ENCODE data around the gene SERTAD3. TPM values are rescaled to one million over a fixed set of nuclear protein-coding genes. Genes with fewer than 3 reads are reported as not detected.
A peak's percentile ranks its signal among the peaks of the same experiment; 100 is the strongest.
"Not testable (repeated sequence)": the region's sequence is repeated elsewhere in the genome, so short reads cannot be mapped to it uniquely, and the experiment has no call there.

The SERTAD3 gene
- total RNA-seq, 4 donors from 2014 or later, result 22.1 to 30.2 (median 26.4) TPM

GRCh38 chr19:40412866-40413265 is 31.3 kb downstream of the SERTAD3 start:
- no peak for TF ChIP-seq CTCF (IDR thresholded peaks at IDR 0.05)
- TF ChIP-seq POLR2AphosphoS5 (IDR thresholded peaks at IDR 0.05), result no peak
- TF ChIP-seq EP300 (IDR thresholded peaks at IDR 0.05), result no peak
- TF ChIP-seq POLR2A (IDR thresholded peaks at IDR 0.05), result no peak
- 75% methylated on average over 2 of the region's 4 CpGs; no CpG with 5 or more reads in 1 of the 2 donors for WGBS, 2 donors (ENCODE audit: low coverage in 1 of 2)
- no peaks in the 10 kb centered on the region for H3K9me3 ChIP-seq
- H3K4me1 ChIP-seq, result peaks cover 0 to 45% (median 19%) of the 10 kb centered on the region in 3 donors
- no peaks in the 10 kb centered on the region for H3K36me3 ChIP-seq
- no peaks in the 10 kb centered on the region for H3K27me3 ChIP-seq
- ATAC-seq, result no peak
- no peak overlapping the region for H3K27ac ChIP-seq
- no peak overlapping the region for H3K4me3 ChIP-seq

GRCh38 chr19:40411958-40412499 is 32.1 kb downstream of the SERTAD3 start:
- Histone ChIP-seq H3K4me3 (no peak overlapping the region), H3K9me3 (no peaks in the 10 kb centered on the region), H3K4me1 (peaks cover 0 to 37% (median 14%) of the 10 kb centered on the region in 3 donors), H3K27me3 (no peaks in the 10 kb centered on the region), H3K27ac (peak overlapping the region in 3 of 4 donors; percentile 69 to 75 (median 74)), H3K36me3 (no peaks in the 10 kb centered on the region)
- WGBS, 2 donors (ENCODE audit: low coverage in 1 of 2), result no CpG with 5 or more reads among the region's 8 CpGs
- ATAC-seq, result no peak
- no peak for TF ChIP-seq CTCF (IDR thresholded peaks at IDR 0.05)
- TF ChIP-seq POLR2AphosphoS5 (IDR thresholded peaks at IDR 0.05), result no peak
- TF ChIP-seq POLR2A (IDR thresholded peaks at IDR 0.05), result no peak
- no peak for TF ChIP-seq EP300 (IDR thresholded peaks at IDR 0.05)

- peak; percentile 86 for ATAC-seq
- Histone ChIP-seq H3K27me3 (no peaks in the 10 kb centered on the region), H3K9me3 (no peaks in the 10 kb centered on the region), H3K36me3 (no peaks in the 10 kb centered on the region), H3K4me1 (peaks cover 0 to 32% (median 13%) of the 10 kb centered on the region in 3 donors), H3K27ac (peak overlapping the region in 3 of 4 donors; percentile 69 to 75 (median 74)), H3K4me3 (no peak overlapping the region)
- 20 to 46% methylated on average over 5 to 11 of the region's 16 CpGs for WGBS, 2 donors (ENCODE audit: low coverage in 1 of 2)
- no peak for TF ChIP-seq POLR2A (IDR thresholded peaks at IDR 0.05)
- no peak for TF ChIP-seq EP300 (IDR thresholded peaks at IDR 0.05)
- TF ChIP-seq POLR2AphosphoS5 (IDR thresholded peaks at IDR 0.05), result no peak
- no peak for TF ChIP-seq CTCF (IDR thresholded peaks at IDR 0.05)
Measured at GRCh38 chr19:40411125-40411842, 32.9 kb downstream of the SERTAD3 start.

GRCh38 chr19:40410030-40410389 is 34.1 kb downstream of the SERTAD3 start:
- Histone ChIP-seq H3K27me3 (no peaks in the 10 kb centered on the region), H3K4me3 (no peak overlapping the region), H3K9me3 (no peaks in the 10 kb centered on the region), H3K27ac (peak overlapping the region in 1 of 4 donors; percentile 69), H3K4me1 (peaks cover 0 to 32% (median 13%) of the 10 kb centered on the region in 3 donors), H3K36me3 (no peaks in the 10 kb centered on the region)
- WGBS, 2 donors (ENCODE audit: low coverage in 1 of 2), result 67 to 76% methylated on average over 1 to 4 of the region's 9 CpGs
- no peak for ATAC-seq
- TF ChIP-seq CTCF (IDR thresholded peaks at IDR 0.05), result no peak
- no peak for TF ChIP-seq POLR2AphosphoS5 (IDR thresholded peaks at IDR 0.05)
- no peak for TF ChIP-seq POLR2A (IDR thresholded peaks at IDR 0.05)
- no peak for TF ChIP-seq EP300 (IDR thresholded peaks at IDR 0.05)

GRCh38 chr19:40408598-40408925 is 35.6 kb downstream of the SERTAD3 start:
- not testable (repeated sequence) for H3K27ac ChIP-seq, H3K27me3 ChIP-seq, H3K9me3 ChIP-seq, H3K4me3 ChIP-seq, H3K36me3 ChIP-seq, ATAC-seq
- WGBS, 2 donors (ENCODE audit: low coverage in 1 of 2), result 73% methylated on average over 3 of the region's 8 CpGs; no CpG with 5 or more reads in 1 of the 2 donors
- H3K4me1 ChIP-seq, result peaks cover 0 to 43% (median 12%) of the 10 kb centered on the region in 3 donors
